ENCODE data around the gene PIK3C2A.

DNA sequence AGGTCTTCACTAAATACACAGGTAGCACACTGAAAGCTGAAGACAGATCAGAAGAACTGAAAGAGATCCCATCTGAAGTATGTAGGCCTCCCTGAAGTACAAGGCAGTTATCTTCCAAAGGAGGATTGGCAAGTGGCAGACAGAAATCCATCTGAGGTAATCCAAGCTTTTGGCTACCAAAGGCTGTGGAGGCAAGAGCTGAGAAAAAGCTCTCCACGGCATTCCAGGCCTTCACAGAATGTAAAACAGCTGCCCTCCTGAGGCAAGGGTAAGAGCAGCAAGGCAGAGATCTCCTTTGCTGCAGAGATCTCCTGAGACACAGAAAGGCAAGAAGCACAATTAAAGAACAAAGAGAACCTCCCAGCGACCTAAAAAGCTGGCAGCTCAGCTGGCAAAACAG, 19.1 kb downstream of the PIK3C2A start:
- TF ChIP-seq POLR2A (IDR thresholded peaks at IDR 0.05; ENCODE audit: low read depth, low read length) (no peak), TAF1 (IDR thresholded peaks at IDR 0.05; ENCODE audit: low read depth, low read length) (no peak), POLR2AphosphoS5 (IDR thresholded peaks at IDR 0.05; ENCODE audit: low read depth, low read length) (no peak), POU2F2 (IDR thresholded peaks at IDR 0.05; ENCODE audit: low read depth, low read length) (no peak), PAX5 (IDR thresholded peaks at IDR 0.05; ENCODE audit: insufficient read depth, low read length, severe bottlenecking) (no peak), SPI1 (IDR thresholded peaks at IDR 0.05; ENCODE audit: low read depth, low read length) (no peak)

All from GM12891 (cell line).